Measurements from ENCODE around the gene MED25.

The MED25 gene

GRCh38 chr19:49846408-49846807 is 28.3 kb downstream of the MED25 start:
- TF ChIP-seq CTCF (IDR thresholded peaks at IDR 0.05), result no peak
- Histone ChIP-seq H3K27ac (no peak overlapping the region), H3K27me3 (peaks cover 1% of the 10 kb centered on the region), H3K9me3 (no peaks in the 10 kb centered on the region), H3K36me3 (no peaks in the 10 kb centered on the region), H3K4me1 (ENCODE audit: control insufficient read depth in 1 of 2, insufficient read depth in 1 of 2, low read depth in 1 of 2, low read length in 1 of 2) (peaks cover 46% of the 10 kb centered on the region in 2 experiments), H3K4me3 (ENCODE audit: low read depth in 1 of 2, low read length in 1 of 2) (no peak overlapping the region)

GRCh38 chr19:49847731-49848696 is 29.9 kb downstream of the MED25 start:
- Histone ChIP-seq H3K4me3 (ENCODE audit: low read depth in 1 of 2, low read length in 1 of 2) (peak overlapping the region; percentile 13 to 33), H3K9me3 (no peaks in the 10 kb centered on the region), H3K36me3 (no peaks in the 10 kb centered on the region), H3K4me1 (ENCODE audit: control insufficient read depth in 1 of 2, insufficient read depth in 1 of 2, low read depth in 1 of 2, low read length in 1 of 2) (peaks cover 55 to 57% of the 10 kb centered on the region in 2 experiments), H3K27ac (peak overlapping the region; percentile 98), H3K27me3 (peaks cover 17% of the 10 kb centered on the region)
- no peak for TF ChIP-seq CTCF (IDR thresholded peaks at IDR 0.05)

GRCh38 chr19:49848938-49849337 is 30.8 kb downstream of the MED25 start:
- peaks cover 54 to 56% of the 10 kb centered on the region in 2 experiments for H3K4me1 ChIP-seq (ENCODE audit: control insufficient read depth in 1 of 2, insufficient read depth in 1 of 2, low read depth in 1 of 2, low read length in 1 of 2)
- peaks cover 20% of the 10 kb centered on the region for H3K27me3 ChIP-seq
- no peaks in the 10 kb centered on the region for H3K9me3 ChIP-seq
- H3K4me3 ChIP-seq (ENCODE audit: low read depth in 1 of 2, low read length in 1 of 2), result no peak overlapping the region
- peak overlapping the region; percentile 98 for H3K27ac ChIP-seq
- H3K36me3 ChIP-seq, result no peaks in the 10 kb centered on the region
- no peak for TF ChIP-seq CTCF (IDR thresholded peaks at IDR 0.05)

GRCh38 chr19:49849433-49850220 is 31.5 kb downstream of the MED25 start:
- Histone ChIP-seq H3K4me1 (ENCODE audit: control insufficient read depth in 1 of 2, insufficient read depth in 1 of 2, low read depth in 1 of 2, low read length in 1 of 2) (peaks cover 47 to 49% of the 10 kb centered on the region in 2 experiments), H3K4me3 (ENCODE audit: low read depth in 1 of 2, low read length in 1 of 2) (peak overlapping the region; percentile 99 to 100), H3K27ac (peak overlapping the region; percentile 98)

GRCh38 chr19:49850221-49850486 is 32.1 kb downstream of the MED25 start:
- H3K36me3 ChIP-seq, result peaks cover 4% of the 10 kb centered on the region
- H3K4me1 ChIP-seq (ENCODE audit: control insufficient read depth in 1 of 2, insufficient read depth in 1 of 2, low read depth in 1 of 2, low read length in 1 of 2), result peaks cover 42 to 43% of the 10 kb centered on the region in 2 experiments
- H3K27me3 ChIP-seq, result peaks cover 20% of the 10 kb centered on the region
- H3K4me3 ChIP-seq (ENCODE audit: low read depth in 1 of 2, low read length in 1 of 2), result peak overlapping the region; percentile 99 to 100
- no peak for TF ChIP-seq CTCF (IDR thresholded peaks at IDR 0.05)
- H3K27ac ChIP-seq, result peak overlapping the region; percentile 98
- H3K9me3 ChIP-seq, result no peaks in the 10 kb centered on the region

More at GRCh38 chr19:49849433-49850220, 31.5 kb downstream of the MED25 start:
- Histone ChIP-seq H3K27me3 (peaks cover 20% of the 10 kb centered on the region), H3K36me3 (no peaks in the 10 kb centered on the region), H3K9me3 (no peaks in the 10 kb centered on the region)
- TF ChIP-seq CTCF (IDR thresholded peaks at IDR 0.05), result no peak
